Pons (tissue), 1 donor: ENCODE data around the gene KCNS3.
A peak's percentile ranks its signal among the peaks of the same experiment; 100 is the strongest.
"Not testable (repeated sequence)": the region's sequence is repeated elsewhere in the genome, so short reads cannot be mapped to it uniquely, and the experiment has no call there.

ENCODE experiments used
- DNase-seq: peaks from one replicate; pipeline ENCODE4 v3.0.0-alpha.2; 2016; ENCODE audit warnings: low spot score

Gene KCNS3

GRCh38 chr2:17947113-17947512 lies 68.6 kb downstream of the KCNS3 start:
- no peak for DNase-seq

GRCh38 chr2:17950006-17950405 lies 71.5 kb downstream of the KCNS3 start:
- DNase-seq: no peak

- no peak for DNase-seq
Observed at GRCh38 chr2:17951563-17951962, 73.1 kb downstream of the KCNS3 start.

GRCh38 chr2:17958466-17959092 lies 80.1 kb downstream of the KCNS3 start:
- peak; percentile 20 for DNase-seq

GRCh38 chr2:17959356-17959755 lies 80.9 kb downstream of the KCNS3 start:
- DNase-seq: no peak

- DNase-seq: no peak
Observed at GRCh38 chr2:17959833-17960232, 81.4 kb downstream of the KCNS3 start.

- DNase-seq: no peak
Observed at GRCh38 chr2:17960925-17961324, 82.5 kb downstream of the KCNS3 start.

- no peak for DNase-seq
Observed at GRCh38 chr2:17961789-17962188, 83.3 kb downstream of the KCNS3 start.

GRCh38 chr2:17962876-17963275 lies 84.4 kb downstream of the KCNS3 start:
- no peak for DNase-seq

GRCh38 chr2:17963571-17963970 lies 85.1 kb downstream of the KCNS3 start:
- not testable (repeated sequence) for DNase-seq

GRCh38 chr2:17965196-17965595 lies 86.7 kb downstream of the KCNS3 start:
- DNase-seq: no peak

GRCh38 chr2:17966798-17967197 lies 88.3 kb downstream of the KCNS3 start:
- no peak for DNase-seq

- no peak for DNase-seq
Observed at GRCh38 chr2:17969661-17970060, 91.2 kb downstream of the KCNS3 start.

GRCh38 chr2:17971531-17972125 lies 93.2 kb downstream of the KCNS3 start:
- no peak for DNase-seq

- DNase-seq: no peak
Observed at GRCh38 chr2:17972991-17973390, 94.5 kb downstream of the KCNS3 start.

GRCh38 chr2:17975401-17975800 lies 96.9 kb downstream of the KCNS3 start:
- DNase-seq: no peak

- peak; percentile 15 for DNase-seq
Observed at GRCh38 chr2:17976871-17977746, 98.6 kb downstream of the KCNS3 start.

- DNase-seq: no peak
Observed at GRCh38 chr2:17979707-17980106, 101.2 kb downstream of the KCNS3 start.

- DNase-seq: no peak
Observed at GRCh38 chr2:17981936-17982335, 103.5 kb downstream of the KCNS3 start.
